Measurements from ENCODE around the gene CMC2. TPM values are rescaled to one million over a fixed set of nuclear protein-coding genes. Genes with fewer than 3 reads are reported as not detected.

CMC2 gene
- total RNA-seq, 1 experiment from 2014 or later = 85.1 TPM

DNA sequence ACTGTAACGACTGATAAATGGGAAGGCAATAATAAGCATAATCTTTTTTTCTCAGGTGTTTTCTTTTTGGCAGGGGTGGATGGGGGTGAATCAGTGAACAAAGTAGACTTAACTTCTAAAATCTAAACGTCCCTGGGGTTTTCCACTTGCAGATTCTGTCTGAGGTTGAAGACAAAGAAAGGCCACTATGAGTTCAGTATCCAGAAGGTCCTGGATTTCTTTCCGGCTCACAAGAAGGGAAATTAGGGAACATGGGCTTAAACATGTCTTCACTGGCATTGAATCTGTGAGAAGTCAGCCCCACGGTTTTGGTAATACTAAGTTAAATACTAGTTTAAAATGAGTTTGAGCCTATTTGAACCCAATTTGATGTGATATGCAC lies 67.8 kb downstream of the CMC2 start:
- no peaks in the 10 kb centered on the region for H3K4me1 ChIP-seq
- no peak overlapping the region for H3K27ac ChIP-seq
- no peak overlapping the region for H3K4me3 ChIP-seq
- H3K36me3 ChIP-seq = no peaks in the 10 kb centered on the region
- no peaks in the 10 kb centered on the region for H3K9me3 ChIP-seq (replicated peaks)
- no peaks in the 10 kb centered on the region for H3K27me3 ChIP-seq
- no peak for DNase-seq

DNA sequence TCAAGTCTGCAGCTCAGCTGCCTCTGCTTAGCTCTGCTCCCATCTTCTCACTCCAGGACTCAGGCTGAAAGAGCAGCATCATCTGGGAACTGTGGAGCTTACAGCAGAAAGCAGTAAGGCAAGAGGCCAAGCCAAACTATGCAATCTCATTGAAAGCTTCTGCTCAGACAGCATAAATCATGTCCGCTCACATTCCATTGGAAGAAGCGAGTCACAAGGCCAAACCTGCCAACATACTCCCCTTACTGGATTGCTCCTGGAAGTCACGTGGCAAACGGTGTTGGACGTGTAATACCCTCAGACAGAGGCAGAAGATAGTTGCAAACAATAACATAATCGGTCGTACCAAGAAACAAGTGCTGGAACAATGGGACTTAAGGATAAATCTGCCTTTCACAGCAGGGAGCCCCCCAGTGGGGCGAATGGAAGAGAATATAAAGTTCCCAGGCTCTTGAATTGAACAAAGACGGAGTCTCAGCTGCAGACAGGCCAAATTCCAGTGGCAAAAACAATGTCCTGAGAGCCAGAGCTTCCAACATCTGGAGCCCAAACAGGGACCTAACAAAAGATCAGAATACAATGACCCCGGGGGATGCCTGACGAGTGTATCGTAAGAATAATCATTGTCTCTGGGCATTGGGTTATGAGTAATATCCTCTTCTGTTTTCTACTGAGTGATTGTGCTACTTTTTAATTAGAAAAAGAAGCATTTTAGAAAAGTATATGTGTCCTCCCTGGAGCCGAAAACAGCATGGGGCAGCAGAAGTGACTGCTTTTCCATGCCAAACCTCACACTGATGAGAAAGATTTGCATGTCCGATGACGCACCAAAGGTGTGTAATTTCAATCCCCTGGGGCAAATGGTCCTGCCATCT lies 68.4 kb downstream of the CMC2 start:
- H3K36me3 ChIP-seq = no peaks in the 10 kb centered on the region
- no peaks in the 10 kb centered on the region for H3K4me1 ChIP-seq
- no peak overlapping the region for H3K4me3 ChIP-seq
- no peak overlapping the region for H3K27ac ChIP-seq
- DNase-seq = peak in 1 of 2 experiments; percentile 5
- no peaks in the 10 kb centered on the region for H3K27me3 ChIP-seq
- no peaks in the 10 kb centered on the region for H3K9me3 ChIP-seq (replicated peaks)

DNA sequence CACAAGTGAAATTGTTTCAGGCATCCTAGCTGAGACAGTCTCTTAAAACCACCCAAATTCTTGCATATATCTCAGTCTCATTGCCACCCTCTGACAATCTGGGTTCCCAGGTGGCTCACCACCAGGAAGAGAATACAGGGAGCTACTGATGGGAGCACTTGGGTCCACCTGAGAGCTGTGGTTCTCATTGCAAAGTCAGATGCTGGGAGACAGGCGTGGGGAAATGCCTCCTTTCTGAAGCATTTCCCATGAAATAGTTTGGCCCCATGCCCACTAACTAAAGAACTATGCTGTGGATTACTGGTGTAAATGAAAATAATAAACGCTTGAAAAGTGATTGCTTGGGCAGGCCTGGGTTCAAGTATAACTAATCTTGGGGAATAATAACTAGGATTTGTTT lies 70.3 kb downstream of the CMC2 start:
- Histone ChIP-seq H3K27me3 (no peaks in the 10 kb centered on the region), H3K4me3 (no peak overlapping the region), H3K4me1 (no peaks in the 10 kb centered on the region), H3K36me3 (no peaks in the 10 kb centered on the region), H3K9me3 (replicated peaks) (no peaks in the 10 kb centered on the region), H3K27ac (no peak overlapping the region)
- DNase-seq = no peak

DNA sequence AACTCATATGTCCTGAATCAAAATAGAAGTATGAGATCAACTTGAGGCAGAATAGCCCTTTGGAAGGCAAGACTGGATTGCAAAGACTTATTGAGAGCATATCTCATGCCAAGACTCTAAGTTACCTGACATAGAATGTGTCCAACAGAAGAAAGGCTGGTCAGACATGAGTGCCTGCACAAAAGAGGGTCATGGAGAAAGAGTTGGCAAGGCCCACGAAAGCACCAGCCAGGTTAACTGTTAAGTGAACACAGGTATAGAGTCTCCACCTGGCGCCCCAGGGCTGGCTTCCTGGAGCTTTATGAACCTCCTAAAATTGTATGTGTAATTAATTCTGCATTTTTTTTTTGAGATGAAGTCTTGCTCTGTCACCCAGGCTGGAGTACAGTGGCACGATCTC lies 71.0 kb downstream of the CMC2 start:
- H3K27me3 ChIP-seq = no peaks in the 10 kb centered on the region
- H3K9me3 ChIP-seq (replicated peaks) = no peaks in the 10 kb centered on the region
- H3K27ac ChIP-seq = no peak overlapping the region
- no peak for DNase-seq
- H3K4me1 ChIP-seq = no peaks in the 10 kb centered on the region
- H3K36me3 ChIP-seq = no peaks in the 10 kb centered on the region
- no peak overlapping the region for H3K4me3 ChIP-seq

DNA sequence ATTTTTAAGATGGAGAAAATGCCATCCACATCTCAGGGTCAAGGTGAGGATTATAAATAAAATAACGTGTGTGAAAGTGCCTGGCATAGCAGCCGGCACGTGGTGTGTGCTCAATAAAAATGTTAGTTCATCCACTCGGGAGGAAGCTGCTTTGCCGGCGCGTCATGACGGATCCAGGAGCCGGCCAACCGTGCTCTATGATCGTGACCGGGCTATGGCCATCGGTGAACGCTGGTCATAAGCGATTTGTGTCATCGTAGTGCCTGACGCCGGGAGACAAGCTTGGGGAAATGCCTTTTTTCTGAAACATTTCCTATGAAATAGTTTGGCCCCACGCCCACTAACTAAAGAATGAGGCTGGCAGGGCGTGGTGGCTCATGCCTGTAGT lies 74.0 kb downstream of the CMC2 start:
- Histone ChIP-seq H3K27ac (no peak overlapping the region), H3K36me3 (no peaks in the 10 kb centered on the region), H3K27me3 (no peaks in the 10 kb centered on the region), H3K9me3 (replicated peaks) (no peaks in the 10 kb centered on the region), H3K4me3 (no peak overlapping the region), H3K4me1 (no peaks in the 10 kb centered on the region)
- DNase-seq = no peak

DNA sequence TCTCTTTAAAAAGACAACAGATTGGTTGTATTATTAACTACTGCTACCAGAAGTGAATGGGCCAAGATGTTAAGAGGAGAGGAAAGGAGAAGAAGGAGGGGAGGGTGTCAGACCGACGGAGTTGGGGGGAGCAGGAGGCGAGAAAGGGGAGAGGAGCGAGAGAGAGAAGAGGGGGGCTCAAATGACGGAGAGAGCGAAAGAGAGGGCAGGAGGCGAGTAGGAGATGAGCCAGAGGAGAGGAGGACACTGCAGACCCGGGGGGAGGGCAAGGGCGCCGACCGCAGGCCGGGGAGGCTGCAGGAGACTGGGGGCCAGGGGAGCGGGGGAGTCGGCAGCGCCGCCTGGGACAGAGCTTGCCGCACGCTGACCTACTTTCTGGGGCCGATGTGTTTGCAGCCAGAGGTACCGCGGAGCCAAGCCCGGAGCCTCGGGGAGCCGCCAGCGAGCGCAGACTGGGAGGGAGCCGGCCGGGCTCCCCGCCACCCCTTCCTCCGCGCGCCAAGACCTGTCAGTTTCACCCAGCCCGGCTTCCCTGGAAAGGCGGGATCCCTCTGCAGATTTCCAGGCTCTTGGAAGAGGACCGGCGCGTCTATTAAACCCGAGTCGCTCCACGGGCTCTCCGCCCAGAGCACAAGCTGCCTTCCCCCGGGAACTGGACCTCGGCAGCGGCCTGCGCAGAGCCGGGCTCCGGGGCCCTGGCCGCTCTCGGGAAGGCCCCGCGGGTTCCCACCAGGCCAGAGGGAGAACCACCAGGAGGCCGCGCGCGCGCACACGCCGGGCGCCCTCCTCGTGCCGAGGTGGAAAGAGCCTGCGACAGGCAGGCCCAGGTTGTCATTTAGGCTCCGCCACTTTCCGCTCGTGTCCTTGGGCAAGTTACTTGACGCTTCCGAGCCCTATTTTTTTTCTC lies 74.6 kb downstream of the CMC2 start:
- Histone ChIP-seq H3K36me3 (no peaks in the 10 kb centered on the region), H3K4me1 (no peaks in the 10 kb centered on the region), H3K27me3 (no peaks in the 10 kb centered on the region), H3K9me3 (replicated peaks) (no peaks in the 10 kb centered on the region), H3K4me3 (no peak overlapping the region), H3K27ac (no peak overlapping the region)
- no peak for DNase-seq

DNA sequence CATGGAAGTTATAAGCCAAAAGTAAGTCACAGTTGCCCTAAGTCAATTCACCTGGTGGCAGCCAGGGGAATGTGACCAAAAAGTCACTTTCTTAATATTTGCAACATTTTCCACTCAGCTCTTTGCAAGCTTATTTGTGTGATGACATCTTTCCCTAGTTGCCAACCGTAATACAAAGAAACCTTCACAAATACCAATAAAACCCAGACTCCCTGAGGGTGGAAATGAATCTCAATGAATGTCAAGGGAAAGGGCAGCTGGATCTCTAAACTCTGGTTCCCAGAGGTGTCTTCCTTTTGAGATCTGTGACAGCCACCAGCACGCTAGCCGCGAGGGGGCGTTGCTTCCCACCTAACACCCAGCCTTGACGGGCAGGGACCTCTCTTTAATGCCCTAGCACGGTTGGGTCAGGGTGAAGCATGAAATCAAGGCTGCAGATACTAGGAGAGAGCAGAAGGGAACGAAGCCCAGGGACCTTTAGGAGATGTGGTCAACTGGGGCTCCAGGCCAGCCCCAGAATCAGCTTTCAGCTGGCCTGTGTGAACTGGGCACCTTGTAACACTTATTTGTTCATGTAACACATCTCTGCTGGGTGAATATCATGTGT lies 82.2 kb downstream of the CMC2 start:
- H3K36me3 ChIP-seq = no peaks in the 10 kb centered on the region
- no peaks in the 10 kb centered on the region for H3K4me1 ChIP-seq
- no peaks in the 10 kb centered on the region for H3K27me3 ChIP-seq
- H3K27ac ChIP-seq = no peak overlapping the region
- H3K9me3 ChIP-seq (replicated peaks) = no peaks in the 10 kb centered on the region
- H3K4me3 ChIP-seq = no peak overlapping the region
- DNase-seq = peak; percentile 29 to 59

DNA sequence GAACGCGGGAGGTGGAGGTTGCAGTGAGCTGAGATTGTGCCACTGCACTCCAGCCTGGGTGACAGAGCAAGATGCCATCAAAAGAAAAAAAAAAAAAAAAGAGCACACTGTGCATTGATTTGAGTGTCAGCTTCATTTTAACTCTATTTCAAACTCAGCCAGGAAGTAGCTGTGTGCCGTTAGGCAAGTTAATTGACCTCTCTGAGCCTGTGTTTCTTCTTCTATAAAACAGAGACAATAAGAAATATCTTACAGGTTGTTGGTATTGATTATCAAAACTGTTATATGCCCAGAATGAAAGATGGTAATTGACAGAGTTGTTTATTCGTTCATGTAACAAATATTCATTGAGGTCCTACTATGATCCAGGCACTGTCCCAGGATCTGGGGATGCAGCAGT lies 83.3 kb downstream of the CMC2 start:
- H3K27me3 ChIP-seq = no peaks in the 10 kb centered on the region
- no peak overlapping the region for H3K4me3 ChIP-seq
- DNase-seq = no peak
- no peaks in the 10 kb centered on the region for H3K4me1 ChIP-seq
- no peaks in the 10 kb centered on the region for H3K9me3 ChIP-seq (replicated peaks)
- no peak overlapping the region for H3K27ac ChIP-seq
- no peaks in the 10 kb centered on the region for H3K36me3 ChIP-seq

Other genes with a start within 250 kb of the CMC2 start
- 0.05 and 0.14 TPM in 2 replicates for gene CDYL2, start 202.3 kb downstream of the CMC2 start, total RNA-seq (2014; rRNA removed; shearing (Covaris generic))
- 77.4 and 88.0 TPM in 2 replicates for gene CENPN, start 329 bp upstream of the CMC2 start, total RNA-seq (2014; rRNA removed; shearing (Covaris generic))
- 24.2 and 24.3 TPM in 2 replicates for gene ATMIN, start 29.0 kb upstream of the CMC2 start, total RNA-seq (2014; rRNA removed; shearing (Covaris generic))
- gene C16orf46, start 70.4 kb upstream of the CMC2 start, total RNA-seq (2014; rRNA removed; shearing (Covaris generic)) = 0.23 and 0.32 TPM in 2 replicates
- gene GCSH, start 89.5 kb upstream of the CMC2 start, total RNA-seq (2014; rRNA removed; shearing (Covaris generic)) = 54.7 and 56.2 TPM in 2 replicates
- gene BCO1, start 231.8 kb upstream of the CMC2 start, total RNA-seq (2014; rRNA removed; shearing (Covaris generic)) = not detected in 2 replicates